HG03378 (cell line): ENCODE results near the gene TSPAN10.
"Not testable (repeated sequence)": the region's sequence is repeated elsewhere in the genome, so short reads cannot be mapped to it uniquely, and the experiment has no call there.

ENCODE experiments used
- ATAC-seq: cut with Tn5 transposase; IDR thresholded peaks from one replicate; pipeline ENCODE4 v1.9.1; 2021; ENCODE audit warnings: mild to moderate bottlenecking, moderate library complexity; ENCODE audit not compliant: unreplicated experiment

Gene TSPAN10

GRCh38 chr17:81659038-81659437 is 22.0 kb downstream of the TSPAN10 start:
- ATAC-seq: no peak

GRCh38 chr17:81660441-81660840 is 23.4 kb downstream of the TSPAN10 start:
- no peak for ATAC-seq

- no peak for ATAC-seq
Observed at GRCh38 chr17:81662002-81662401, 25.0 kb downstream of the TSPAN10 start.

DNA sequence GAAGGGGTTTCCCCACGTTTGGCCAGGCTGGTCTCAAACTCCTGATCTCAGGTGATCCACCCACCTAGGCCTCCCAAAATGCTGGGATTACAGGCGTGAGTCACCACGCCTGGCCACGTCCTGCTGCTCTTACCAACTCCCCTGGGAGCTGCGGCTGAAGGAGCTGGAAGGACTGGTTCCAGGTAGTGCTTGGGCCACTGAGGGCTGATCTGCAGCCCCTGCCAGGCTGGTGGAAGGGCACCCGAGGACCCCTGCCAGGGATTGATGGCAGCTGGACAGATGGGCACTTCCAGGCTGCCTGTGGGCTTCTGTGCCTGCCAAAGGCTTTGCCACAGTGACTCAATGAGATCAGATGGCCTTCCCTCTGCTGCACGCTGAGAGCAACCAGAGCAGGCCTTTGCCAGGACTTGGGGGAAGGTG is 27.1 kb downstream of the TSPAN10 start:
- ATAC-seq: no peak

GRCh38 chr17:81665205-81666091 is 28.5 kb downstream of the TSPAN10 start:
- no peak for ATAC-seq

GRCh38 chr17:81666092-81666341 is 29.0 kb downstream of the TSPAN10 start:
- no peak for ATAC-seq

DNA sequence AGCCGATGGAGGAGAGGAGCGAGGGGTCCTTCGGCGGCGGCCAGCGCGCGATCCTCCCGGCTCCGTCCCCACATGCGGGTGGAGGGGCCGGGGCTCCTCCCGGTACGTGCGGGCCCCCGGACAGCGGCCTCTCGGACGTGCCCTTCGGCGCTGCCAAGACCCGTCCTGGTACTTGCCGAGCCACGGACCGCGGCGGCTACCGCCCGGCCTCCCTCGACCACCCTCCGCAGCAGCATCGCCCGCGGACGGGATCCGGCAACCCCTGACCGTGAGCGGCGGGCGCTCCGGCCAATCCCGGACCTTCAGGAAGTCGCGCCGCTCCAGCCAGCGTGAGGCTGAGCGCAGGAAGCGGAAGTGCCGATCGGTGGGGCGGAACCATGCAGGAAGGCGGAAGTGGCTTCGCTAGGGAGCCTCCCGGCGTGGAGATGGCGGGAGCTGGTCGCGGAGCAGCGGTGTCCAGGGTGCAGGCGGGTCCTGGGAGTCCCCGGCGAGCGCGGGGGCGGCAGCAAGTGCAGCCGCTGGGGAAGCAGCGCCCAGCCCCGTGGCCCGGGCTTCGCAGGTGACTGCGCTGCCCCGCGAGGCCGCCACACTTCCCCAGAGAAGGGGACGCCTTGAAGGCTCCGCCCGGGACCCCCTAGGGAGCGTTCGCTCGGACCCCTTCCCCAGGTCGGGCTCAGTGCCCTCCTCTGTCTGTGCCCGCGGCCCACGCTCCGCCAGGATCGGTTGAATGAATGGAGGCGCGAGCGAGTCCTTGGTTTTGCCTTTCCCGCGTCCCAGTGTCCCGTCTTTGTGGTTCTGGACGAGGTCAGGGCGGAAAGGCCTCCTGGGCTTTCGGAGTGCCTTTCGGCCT is 29.6 kb downstream of the TSPAN10 start, which contains the start of the genes CCDC137 and OXLD1:
TSS of gene CCDC137 (plus strand) at position 396 of the 850 bp plus-strand sequence. CDS start at position 426, 30 bp downstream.
TSS of gene OXLD1 (minus strand) at position 264 of the 850 bp plus-strand sequence. CDS start at position 236, 28 bp downstream.
- ATAC-seq: peak; percentile 83

DNA sequence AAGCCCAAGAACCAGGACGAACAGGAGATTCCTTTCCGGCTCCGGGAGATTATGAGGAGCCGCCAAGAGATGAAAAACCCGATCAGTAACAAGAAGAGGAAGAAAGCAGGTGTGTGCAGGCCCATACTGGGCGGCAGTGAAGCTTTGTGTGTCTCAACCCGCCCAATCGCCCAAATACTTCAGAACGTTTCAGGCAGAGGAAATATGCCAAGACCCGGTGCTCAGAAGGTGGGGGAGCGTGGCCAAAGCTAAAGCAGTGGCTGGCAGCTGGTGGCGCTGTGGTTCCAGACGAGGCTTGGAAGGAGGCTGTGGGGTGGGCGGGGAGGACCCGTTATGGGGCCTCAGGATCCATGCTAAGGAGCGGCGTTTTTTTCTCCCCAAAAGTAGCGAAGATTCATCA is 30.8 kb downstream of the TSPAN10 start:
- no peak for ATAC-seq

DNA sequence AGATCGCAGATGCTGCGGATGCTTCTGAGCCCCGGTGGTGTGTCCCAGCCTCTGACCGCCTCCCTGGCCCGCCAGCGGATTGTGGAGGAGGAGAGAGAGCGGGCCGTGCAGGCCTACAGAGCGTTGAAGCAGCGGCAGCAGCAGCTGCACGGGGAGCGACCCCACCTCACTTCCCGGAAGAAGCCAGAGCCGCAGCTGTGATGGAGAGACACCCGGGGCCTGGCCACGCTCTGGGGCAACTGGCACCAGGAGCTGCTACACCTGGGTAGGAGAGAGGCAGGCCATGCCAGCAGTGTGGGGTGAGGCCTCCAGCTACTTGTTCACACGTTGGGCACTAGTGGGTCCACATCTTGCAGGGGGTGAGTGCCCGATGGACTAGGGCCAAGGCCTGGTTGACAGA is 35.5 kb downstream of the TSPAN10 start:
- no peak for ATAC-seq

DNA sequence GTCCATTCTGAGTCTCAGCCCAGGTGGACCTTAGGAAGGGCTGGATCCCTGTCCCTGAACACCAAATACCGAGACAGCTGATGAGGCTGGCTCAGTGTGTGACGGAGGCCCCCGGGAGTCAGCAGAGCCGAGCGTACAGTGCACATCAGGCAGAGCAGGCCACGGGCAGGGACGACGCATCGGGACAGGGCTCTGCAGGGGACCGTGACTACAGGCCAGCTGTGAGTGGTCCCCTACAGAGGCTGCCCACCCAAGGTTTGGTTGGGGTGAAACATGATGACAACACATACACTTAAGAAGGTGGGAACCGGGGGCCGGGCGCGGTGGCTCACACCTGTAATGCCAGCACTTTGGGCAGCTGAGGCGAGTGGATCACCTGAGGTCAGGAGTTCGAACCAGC is 36.0 kb downstream of the TSPAN10 start:
- ATAC-seq: no peak

- ATAC-seq: no peak
Observed at GRCh38 chr17:81673561-81674258, 36.7 kb downstream of the TSPAN10 start.

- not testable (repeated sequence) for ATAC-seq
Observed at GRCh38 chr17:81675515-81676221, 38.7 kb downstream of the TSPAN10 start.

- ATAC-seq: no peak
Observed at GRCh38 chr17:81676906-81677305, 39.9 kb downstream of the TSPAN10 start.

- no peak for ATAC-seq
Observed at GRCh38 chr17:81680150-81680549, 43.2 kb downstream of the TSPAN10 start.

DNA sequence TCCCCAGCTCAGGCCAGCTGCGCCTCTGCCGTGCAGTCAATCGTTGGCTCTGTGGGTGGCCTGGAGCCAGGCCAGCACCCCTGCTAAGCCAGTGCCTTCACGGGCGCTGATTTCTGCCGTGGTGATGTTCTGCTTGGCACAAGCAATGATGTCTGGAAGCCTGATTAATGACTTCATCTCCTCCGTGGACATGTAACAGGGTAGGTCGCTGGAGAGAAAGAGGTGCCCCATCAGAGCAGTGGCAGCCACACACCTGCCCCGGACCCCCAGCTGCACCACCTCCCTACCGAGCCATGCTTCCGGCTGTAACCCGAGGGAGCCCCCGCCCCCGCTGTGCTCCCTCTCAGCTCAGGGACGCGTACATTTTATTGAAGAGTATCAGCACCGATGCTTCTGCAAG is 44.7 kb downstream of the TSPAN10 start:
- no peak for ATAC-seq

GRCh38 chr17:81682565-81683207 is 45.7 kb downstream of the TSPAN10 start:
- ATAC-seq: no peak

DNA sequence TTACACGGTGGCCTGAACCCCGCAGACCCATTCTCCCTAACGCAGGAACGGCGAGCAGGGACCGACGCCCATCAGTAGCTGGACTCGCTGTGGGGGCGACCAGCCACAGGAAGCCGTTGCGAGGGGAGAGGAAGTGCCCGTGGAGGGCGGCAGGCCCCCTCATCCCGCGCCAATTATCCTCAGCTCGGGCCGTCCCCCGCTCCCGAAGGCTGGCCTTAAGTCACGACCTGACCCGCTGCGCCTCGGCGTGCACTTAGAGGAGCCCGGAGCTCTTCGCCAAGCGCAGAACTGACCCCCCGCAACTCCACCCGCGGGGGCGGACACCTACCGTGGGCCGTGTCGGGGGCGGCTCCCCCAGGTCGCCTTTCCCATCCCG is 46.2 kb downstream of the TSPAN10 start:
- ATAC-seq: no peak

DNA sequence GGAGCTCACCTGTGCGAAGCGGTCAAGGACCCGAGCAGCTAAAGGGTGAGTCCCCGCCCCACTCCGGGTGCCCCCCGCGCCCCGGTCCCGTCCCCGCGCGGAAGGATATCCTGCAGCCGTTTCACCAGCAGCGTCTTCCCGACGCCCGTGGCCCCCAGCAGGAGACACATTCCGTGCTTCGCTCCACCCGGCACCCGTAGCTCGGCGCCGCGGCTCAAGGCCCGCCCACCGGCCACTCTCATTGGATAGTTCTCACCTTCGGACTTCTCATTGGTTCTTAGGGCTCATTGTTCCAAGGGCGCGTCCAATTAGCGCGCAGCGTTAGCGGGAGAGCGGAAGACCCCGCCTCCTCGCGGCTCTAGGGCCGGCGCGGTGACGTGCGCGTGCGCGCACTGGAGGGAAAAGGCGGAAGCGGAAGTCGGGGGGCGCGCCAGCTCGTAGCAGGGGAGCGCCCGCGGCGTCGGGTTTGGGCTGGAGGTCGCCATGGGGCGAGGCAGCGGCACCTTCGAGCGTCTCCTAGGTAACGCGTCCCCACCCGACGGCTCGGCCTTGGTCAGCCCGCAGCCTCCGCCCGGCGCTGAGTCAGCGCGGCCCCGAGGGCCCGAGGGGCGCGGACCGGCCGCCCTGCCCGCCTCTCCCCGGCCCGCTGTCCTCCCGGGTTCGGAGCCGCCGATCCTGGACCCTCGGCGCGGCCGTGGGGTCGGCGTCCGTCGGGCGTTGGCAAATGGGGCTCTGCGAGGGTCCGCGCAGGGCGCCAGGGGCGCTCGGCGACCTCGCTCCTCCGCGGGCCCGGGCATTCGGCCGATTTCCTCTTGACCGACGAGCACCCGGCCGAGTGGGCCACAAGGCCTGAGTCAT is 46.8 kb downstream of the TSPAN10 start, which contains the start of the genes ARL16 and HGS:
TSS of gene ARL16 (minus strand) at position 214 of the 858 bp plus-strand sequence. CDS start at position 170, 44 bp downstream.
TSS of gene HGS (plus strand) at position 428 of the 858 bp plus-strand sequence. CDS start at position 484, 56 bp downstream.
- peak; percentile 91 for ATAC-seq

- ATAC-seq: no peak
Observed at GRCh38 chr17:81684442-81684911, 47.5 kb downstream of the TSPAN10 start.
